Tibial artery (tissue), 4 donors: ENCODE results near the gene THSD7B.

Source experiments
- DNase-seq, 2 donors: peaks; one replicate each; pipeline ENCODE4 v3.0.0-alpha.2; 2019
- H3K27ac ChIP-seq, 2 donors: fragments of 200-600 bp; sonication (generic) in 1 of 2; 1 replicate in 1 of 2; 2 replicates in 1 of 2; pipeline ENCODE4 v1.5.1; 2018 to 2019; ENCODE audit warnings: mild to moderate bottlenecking in 1 of 2
- H3K27me3 ChIP-seq, 2 donors: fragments of 200-600 bp; sonication (generic) in 1 of 2; one replicate each; pipeline versions ENCODE4 v1.5.1 to v1.6.0; 2016 to 2019
- H3K36me3 ChIP-seq, 3 donors: fragments of 200-600 bp; sonication (generic) in 2 of 3; one replicate each; pipeline ENCODE4 v1.5.1; 2016 to 2019; ENCODE audit warnings: mild to moderate bottlenecking in 2 of 3
- H3K4me1 ChIP-seq, 4 donors: fragments of 200-600 bp; sonication (generic) in 2 of 4; 1 replicate in 3 of 4; 2 replicates in 1 of 4; pipeline ENCODE4 v1.5.1; 2016 to 2019
- H3K4me3 ChIP-seq, 2 donors: fragments of 200-600 bp; sonication (generic) in 1 of 2; 1 replicate in 1 of 2; 2 replicates in 1 of 2; pipeline ENCODE4 v1.5.1; 2018 to 2019; ENCODE audit warnings: mild to moderate bottlenecking in 2 of 2
- H3K9me3 ChIP-seq, 3 donors: fragments of 200-600 bp; sonication (generic) in 1 of 3; one replicate each; pipeline ENCODE4 v1.5.1; 2016 to 2019
- CTCF ChIP-seq, 2 experiments: fragments of 200-600 bp in 1 of 2; fragments of 450-650 bp in 1 of 2; IDR thresholded peaks; one replicate each; pipeline ENCODE4 v1.5.1; 2017 to 2019; ENCODE audit warnings: antibody characterized with exemption in 2 of 2, mild to moderate bottlenecking in 1 of 2, moderate library complexity in 1 of 2
- intact Hi-C: fragments of 100-400 bp; cut with DNase I; formaldehyde crosslinking; loops from one replicate; pipeline ENCODE4 v1.15.0; 2023; ENCODE audit warnings: low total_unique reads

THSD7B gene

GRCh38 chr2:137252934-137253333 is 487.6 kb downstream of the THSD7B start:
- DNase-seq, result no peak
- H3K36me3 ChIP-seq, result no peaks in the 10 kb centered on the region
- intact Hi-C loops, result no loop called here
- H3K4me3 ChIP-seq, result no peak overlapping the region
- H3K4me1 ChIP-seq, result peaks cover 0 to 19% (median 4%) of the 10 kb centered on the region in 4 donors
- TF ChIP-seq CTCF (IDR thresholded peaks at IDR 0.05), result no peak
- H3K9me3 ChIP-seq, result no peaks in the 10 kb centered on the region
- no peaks in the 10 kb centered on the region for H3K27me3 ChIP-seq
- no peak overlapping the region for H3K27ac ChIP-seq

- no peak for DNase-seq
- Histone ChIP-seq H3K27ac (no peak overlapping the region), H3K4me1 (peaks cover 0 to 19% (median 4%) of the 10 kb centered on the region in 4 donors), H3K36me3 (no peaks in the 10 kb centered on the region), H3K27me3 (no peaks in the 10 kb centered on the region), H3K9me3 (no peaks in the 10 kb centered on the region), H3K4me3 (no peak overlapping the region)
- TF ChIP-seq CTCF (IDR thresholded peaks at IDR 0.05), result no peak
- intact Hi-C loops, result no loop called here
These were observed 488.7 kb downstream of the THSD7B start for GRCh38 chr2:137254052-137254451.

- Histone ChIP-seq H3K4me3 (no peak overlapping the region), H3K4me1 (peaks cover 0 to 19% (median 4%) of the 10 kb centered on the region in 4 donors), H3K9me3 (no peaks in the 10 kb centered on the region), H3K27ac (no peak overlapping the region), H3K27me3 (no peaks in the 10 kb centered on the region), H3K36me3 (no peaks in the 10 kb centered on the region)
- no peak for DNase-seq
- intact Hi-C loops, result no loop called here
- no peak for TF ChIP-seq CTCF (IDR thresholded peaks at IDR 0.05)
These were observed 490.0 kb downstream of the THSD7B start for GRCh38 chr2:137255345-137255744.

DNA sequence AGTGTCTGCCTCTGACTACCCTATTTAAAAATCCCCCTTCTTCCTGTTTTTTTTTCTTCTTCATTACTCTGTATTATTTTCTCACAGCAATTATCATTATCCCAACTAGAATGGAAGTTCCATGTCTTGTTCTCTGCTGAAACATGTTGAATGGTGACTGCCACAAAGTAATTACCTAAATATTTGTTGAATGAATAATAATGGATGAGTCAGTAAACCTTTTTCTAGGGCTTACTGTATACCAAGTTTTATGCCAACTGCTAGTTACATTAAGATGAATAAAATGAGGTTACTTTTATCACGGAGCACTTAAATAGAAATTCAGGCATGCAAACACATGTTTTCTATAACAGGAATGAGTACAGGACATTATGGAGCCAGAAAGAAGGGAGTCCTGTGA is 490.6 kb downstream of the THSD7B start:
- TF ChIP-seq CTCF (IDR thresholded peaks at IDR 0.05), result no peak
- intact Hi-C loops, result no loop called here
- Histone ChIP-seq H3K27ac (no peak overlapping the region), H3K4me1 (peaks cover 0 to 19% (median 4%) of the 10 kb centered on the region in 4 donors), H3K36me3 (no peaks in the 10 kb centered on the region), H3K27me3 (no peaks in the 10 kb centered on the region), H3K4me3 (no peak overlapping the region), H3K9me3 (no peaks in the 10 kb centered on the region)
- no peak for DNase-seq

- no peak for TF ChIP-seq CTCF (IDR thresholded peaks at IDR 0.05)
- H3K4me1 ChIP-seq, result no peaks in the 10 kb centered on the region
- intact Hi-C loops, result no loop called here
- no peak for DNase-seq
- H3K9me3 ChIP-seq, result no peaks in the 10 kb centered on the region
- no peak overlapping the region for H3K4me3 ChIP-seq
- H3K36me3 ChIP-seq, result no peaks in the 10 kb centered on the region
- no peak overlapping the region for H3K27ac ChIP-seq
- H3K27me3 ChIP-seq, result no peaks in the 10 kb centered on the region
These were observed 496.7 kb downstream of the THSD7B start for GRCh38 chr2:137261881-137262585.
